Neural cell (in vitro differentiated cells): ENCODE results near the gene SLC6A17. TPM values are rescaled to one million over a fixed set of nuclear protein-coding genes. Genes with fewer than 3 reads are reported as not detected.

Experiments used
- H2AFZ ChIP-seq: fragments of 200-600, 300-800 bp; sonication (generic), shearing (Covaris generic); 2 replicates; pipeline ENCODE4 v1.6.0; 2014; ENCODE audit warnings: low read depth, mild to moderate bottlenecking, antibody characterized with exemption, low read length, moderate library complexity
- H3F3A ChIP-seq: fragments of 200-600 bp; shearing (Covaris generic); 2 replicates; pipeline ENCODE4 v1.6.1; 2016; ENCODE audit warnings: mild to moderate bottlenecking, moderate library complexity, mixed read lengths, antibody characterized with exemption, low read length; ENCODE audit not compliant: insufficient read depth, poor library complexity, severe bottlenecking
- H3K27ac ChIP-seq: fragments of 200-600, 300-800 bp; sonication (generic), shearing (Covaris generic); 2 replicates; pipeline ENCODE4 v1.5.1; 2014; ENCODE audit warnings: mild to moderate bottlenecking, low read length, moderate library complexity
- H3K27me3 ChIP-seq: fragments of 300-800, 200-600 bp; sonication (generic), shearing (Covaris generic); 2 replicates; pipeline ENCODE4 v1.6.0; 2014; ENCODE audit warnings: mild to moderate bottlenecking, low read depth, low read length, moderate library complexity; ENCODE audit not compliant: insufficient read depth
- H3K36me3 ChIP-seq: fragments of 300-800, 200-600 bp; sonication (generic), shearing (Covaris generic); 2 replicates; pipeline ENCODE4 v1.5.1; 2014; ENCODE audit warnings: mild to moderate bottlenecking, antibody characterized with exemption, low read length, moderate library complexity; ENCODE audit not compliant: insufficient read depth
- H3K4me2 ChIP-seq: fragments of 300-800, 200-600 bp; sonication (generic), shearing (Covaris generic); 2 replicates; pipeline ENCODE4 v1.6.0; 2014; ENCODE audit warnings: mild to moderate bottlenecking, low read length
- H3K4me3 ChIP-seq: fragments of 300-800, 200-600 bp; sonication (generic), shearing (Covaris generic); 2 replicates; pipeline ENCODE4 v1.5.1; 2014; ENCODE audit warnings: mild to moderate bottlenecking, low read length, moderate library complexity
- H3K79me2 ChIP-seq: fragments of 200-600 bp; shearing (Covaris generic); replicated peaks from 2 replicates; pipeline ENCODE4 v1.6.0; 2014; ENCODE audit warnings: mild to moderate bottlenecking, low read length, moderate library complexity; ENCODE audit not compliant: insufficient read depth
- H3K9ac ChIP-seq: fragments of 300-800, 200-600 bp; sonication (generic), shearing (Covaris generic); 2 replicates; pipeline ENCODE4 v1.6.1; 2016; ENCODE audit warnings: mild to moderate bottlenecking, low read length, mixed read lengths
- H3K9me2 ChIP-seq: fragments of 200-600 bp; shearing (Covaris generic); 2 replicates; pipeline ENCODE4 v1.6.1; 2016; ENCODE audit warnings: mild to moderate bottlenecking, low read length, mixed read lengths; ENCODE audit not compliant: insufficient read depth
- H3K9me3 ChIP-seq: fragments of 200-600, 300-800 bp; sonication (generic), shearing (Covaris generic); 2 replicates; pipeline ENCODE4 v1.6.1; 2016; ENCODE audit warnings: mild to moderate bottlenecking, mixed run types, low read length, moderate library complexity, mixed read lengths
- H4K20me1 ChIP-seq: fragments of 200-600 bp; shearing (Covaris generic); 2 replicates; pipeline ENCODE4 v1.6.1; 2016; ENCODE audit warnings: mild to moderate bottlenecking, mixed run types; ENCODE audit not compliant: insufficient read depth
- CTCF ChIP-seq: fragments of 450-650 bp; IDR thresholded peaks from 2 replicates; pipeline ENCODE4 v1.5.1; 2014; ENCODE audit warnings: antibody characterized with exemption, mild to moderate bottlenecking, moderate library complexity; ENCODE audit not compliant: poor library complexity, severe bottlenecking
- EP300 ChIP-seq: fragments of 450-650 bp; conservative IDR thresholded peaks from 2 replicates; pipeline ENCODE4 v1.6.1; 2014; ENCODE audit warnings: antibody characterized with exemption, mild to moderate bottlenecking, moderate library complexity; ENCODE audit not compliant: poor library complexity, severe bottlenecking
- EZH2 ChIP-seq: fragments of 200-600, 300-800 bp; shearing (Covaris generic), sonication (generic); IDR thresholded peaks from 2 replicates; pipeline ENCODE4 v1.6.1; 2014; ENCODE audit warnings: antibody characterized with exemption, low read length, borderline replicate concordance, mild to moderate bottlenecking; ENCODE audit not compliant: insufficient read depth, poor library complexity, severe bottlenecking
- MXI1 ChIP-seq: fragments of 450-650 bp; conservative IDR thresholded peaks from 2 replicates; pipeline ENCODE4 v1.6.1; 2014; ENCODE audit warnings: antibody characterized with exemption, mild to moderate bottlenecking; ENCODE audit not compliant: poor library complexity, severe bottlenecking
- POLR2AphosphoS5 ChIP-seq: IDR thresholded peaks from 2 replicates; pipeline ENCODE4 v1.6.1; 2012
- RAD21 ChIP-seq: fragments of 450-650 bp; conservative IDR thresholded peaks from 2 replicates; pipeline ENCODE4 v1.6.1; 2014; ENCODE audit warnings: antibody characterized with exemption, mild to moderate bottlenecking, moderate library complexity
- REST ChIP-seq: IDR thresholded peaks from 2 replicates; pipeline ENCODE4 v1.6.1; 2012; ENCODE audit warnings: borderline replicate concordance
- SMC3 ChIP-seq: fragments of 450-650 bp; conservative IDR thresholded peaks from 2 replicates; pipeline ENCODE4 v1.6.1; 2014; ENCODE audit warnings: antibody characterized with exemption, mild to moderate bottlenecking, moderate library complexity; ENCODE audit not compliant: poor library complexity
- TAF1 ChIP-seq: IDR thresholded peaks from 2 replicates; pipeline ENCODE4 v1.6.1; 2012; ENCODE audit warnings: low read depth
- polyA plus RNA-seq: library from polyadenylated mRNA; depleted of rRNA; stranded (reverse); fragments of >200 nt; gene quantifications from 2 replicates; pipeline ENCODE4 v1.2.3, GENCODE V29; 2014

The SLC6A17 gene
- polyA plus RNA-seq, 1 donor from 2014 or later = 3.5 TPM

GRCh38 chr1:110196917-110197765 is 46.8 kb downstream of the SLC6A17 start:
- no peaks in the 10 kb centered on the region for H3K9me2 ChIP-seq
- no peak overlapping the region for H3K27ac ChIP-seq
- H2AFZ ChIP-seq = no peak overlapping the region
- H3K4me3 ChIP-seq = no peak overlapping the region
- no peak overlapping the region for H3K9ac ChIP-seq
- H3K36me3 ChIP-seq = no peaks in the 10 kb centered on the region
- no peaks in the 10 kb centered on the region for H3K27me3 ChIP-seq
- TF ChIP-seq RAD21 = peak; percentile 66
- TF ChIP-seq REST = no peak
- TF ChIP-seq TAF1 = no peak
- TF ChIP-seq EP300 = no peak
- TF ChIP-seq EZH2 = no peak
- peak; percentile 83 for TF ChIP-seq CTCF
- peak; percentile 79 for TF ChIP-seq SMC3
- no peak for TF ChIP-seq POLR2AphosphoS5
- no peaks in the 10 kb centered on the region for H4K20me1 ChIP-seq
- no peaks in the 10 kb centered on the region for H3K79me2 ChIP-seq
- H3K9me3 ChIP-seq = no peaks in the 10 kb centered on the region
- H3F3A ChIP-seq = no peaks in the 10 kb centered on the region
- H3K4me2 ChIP-seq = no peak overlapping the region

GRCh38 chr1:110197905-110198629 is 47.8 kb downstream of the SLC6A17 start:
- TF ChIP-seq SMC3 = no peak
- no peak for TF ChIP-seq MXI1
- no peak for TF ChIP-seq EP300
- TF ChIP-seq POLR2AphosphoS5 = no peak
- TF ChIP-seq CTCF = no peak
- no peak for TF ChIP-seq RAD21
- no peak for TF ChIP-seq EZH2
- no peak for TF ChIP-seq TAF1
- TF ChIP-seq REST = no peak
- no peaks in the 10 kb centered on the region for H4K20me1 ChIP-seq
- H3K27me3 ChIP-seq = no peaks in the 10 kb centered on the region
- no peak overlapping the region for H3K9ac ChIP-seq
- H2AFZ ChIP-seq = no peak overlapping the region
- H3K27ac ChIP-seq = no peak overlapping the region
- H3K9me3 ChIP-seq = no peaks in the 10 kb centered on the region
- no peaks in the 10 kb centered on the region for H3K36me3 ChIP-seq
- no peaks in the 10 kb centered on the region for H3K79me2 ChIP-seq
- H3F3A ChIP-seq = no peaks in the 10 kb centered on the region
- H3K4me2 ChIP-seq = no peak overlapping the region
- no peak overlapping the region for H3K4me3 ChIP-seq
- no peaks in the 10 kb centered on the region for H3K9me2 ChIP-seq
